Liver (tissue), 9 donors: ENCODE measurements around the gene LSM5. TPM values are rescaled to one million over a fixed set of nuclear protein-coding genes. Genes with fewer than 3 reads are reported as not detected.

Experiments
- DNase-seq: peaks from one replicate; pipeline ENCODE4 v3.0.0-alpha.2; 2017; ENCODE audit warnings: low spot score
- H3K27ac ChIP-seq, 2 donors: one replicate each; pipeline ENCODE4 v1.7.0; 2013; ENCODE audit warnings: inconsistent platforms in 2 of 2, low read length in 2 of 2, control low read depth in 1 of 2, low read depth in 1 of 2, mild to moderate bottlenecking in 1 of 2
- H3K27me3 ChIP-seq, 4 donors: one replicate each; pipeline versions ENCODE4 v1.6.1 to v1.7.0; 2013; ENCODE audit warnings: low read length in 3 of 4, inconsistent platforms in 1 of 4, mild to moderate bottlenecking in 1 of 4, moderate library complexity in 1 of 4; ENCODE audit not compliant: control insufficient read depth in 4 of 4, insufficient read depth in 4 of 4
- H3K36me3 ChIP-seq, 4 donors: one replicate each; pipeline versions ENCODE4 v1.6.1 to v1.7.0; 2013; ENCODE audit warnings: low read length in 3 of 4, mild to moderate bottlenecking in 3 of 4, low read depth in 1 of 4, moderate library complexity in 1 of 4; ENCODE audit not compliant: control insufficient read depth in 4 of 4, insufficient read depth in 3 of 4
- H3K4me1 ChIP-seq, 4 donors: one replicate each; pipeline versions ENCODE4 v1.6.1 to v1.7.0; 2013; ENCODE audit warnings: low read length in 3 of 4, mild to moderate bottlenecking in 3 of 4, moderate library complexity in 1 of 4; ENCODE audit not compliant: control insufficient read depth in 4 of 4, insufficient read depth in 4 of 4
- H3K4me3 ChIP-seq, 3 donors: one replicate each; pipeline versions ENCODE4 v1.6.1 to v1.7.0; 2013; ENCODE audit warnings: low read length in 3 of 3, control low read depth in 1 of 3, low read depth in 1 of 3, mild to moderate bottlenecking in 1 of 3
- H3K9ac ChIP-seq, 2 donors: one replicate each; pipeline ENCODE4 v1.7.0; 2013; ENCODE audit warnings: low read length in 2 of 2, mild to moderate bottlenecking in 2 of 2, moderate library complexity in 2 of 2, control low read depth in 1 of 2, low read depth in 1 of 2
- H3K9me3 ChIP-seq, 4 donors: one replicate each; pipeline versions ENCODE4 v1.6.1 to v1.7.0; 2013; ENCODE audit warnings: low read length in 3 of 4; ENCODE audit not compliant: control insufficient read depth in 4 of 4
- CTCF ChIP-seq: fragments of 150-350 bp; IDR thresholded peaks from 2 replicates; pipeline ENCODE4 v1.5.1; 2017; ENCODE audit warnings: improper control_type of control experiment, low read depth, low read length; ENCODE audit not compliant: missing input control
- EGR1 ChIP-seq, 2 donors: IDR thresholded peaks; 2 replicates each; pipeline ENCODE4 v1.6.1; 2016 to 2018; ENCODE audit warnings: antibody characterized with exemption in 2 of 2, low read depth in 2 of 2
- FOXA1 ChIP-seq: IDR thresholded peaks from 2 replicates; pipeline ENCODE4 v1.6.1; 2016; ENCODE audit warnings: antibody characterized with exemption
- FOXA2 ChIP-seq: IDR thresholded peaks from 2 replicates; pipeline ENCODE4 v1.6.1; 2016; ENCODE audit warnings: antibody characterized with exemption
- GABPA ChIP-seq, 2 donors: IDR thresholded peaks in 1 of 2; conservative IDR thresholded peaks in 1 of 2; 2 replicates each; pipeline ENCODE4 v1.6.1; 2016; ENCODE audit warnings: antibody characterized with exemption in 2 of 2, mild to moderate bottlenecking in 1 of 2, moderate library complexity in 1 of 2
- HNF4A ChIP-seq, 2 donors: conservative IDR thresholded peaks; 2 replicates each; pipeline ENCODE4 v1.6.1; 2016; ENCODE audit warnings: antibody characterized with exemption in 2 of 2, mild to moderate bottlenecking in 2 of 2
- HNF4G ChIP-seq: IDR thresholded peaks from 2 replicates; pipeline ENCODE4 v1.6.1; 2016; ENCODE audit warnings: antibody characterized with exemption
- JUND ChIP-seq, 2 donors: IDR thresholded peaks; 2 replicates each; pipeline ENCODE4 v1.6.1; 2016; ENCODE audit warnings: antibody characterized with exemption in 2 of 2
- NR2F2 ChIP-seq: IDR thresholded peaks from 2 replicates; pipeline ENCODE4 v1.6.1; 2016; ENCODE audit warnings: antibody characterized with exemption
- RAD21 ChIP-seq, 2 donors: IDR thresholded peaks; 2 replicates each; pipeline ENCODE4 v1.6.1; 2016; ENCODE audit warnings: antibody characterized with exemption in 2 of 2, mild to moderate bottlenecking in 2 of 2
- RXRA ChIP-seq, 2 donors: IDR thresholded peaks; 2 replicates each; pipeline ENCODE4 v1.6.1; 2017 to 2018; ENCODE audit warnings: antibody characterized with exemption in 2 of 2, mild to moderate bottlenecking in 1 of 2
- SP1 ChIP-seq: IDR thresholded peaks from 2 replicates; pipeline ENCODE4 v1.6.1; 2018; ENCODE audit warnings: antibody characterized with exemption, mild to moderate bottlenecking
- TAF1 ChIP-seq: conservative IDR thresholded peaks from 2 replicates; pipeline ENCODE4 v1.6.1; 2016; ENCODE audit warnings: antibody characterized with exemption, mild to moderate bottlenecking
- YY1 ChIP-seq: IDR thresholded peaks from 2 replicates; pipeline ENCODE4 v1.6.1; 2016; ENCODE audit warnings: antibody characterized with exemption, mild to moderate bottlenecking
- ZBTB33 ChIP-seq: IDR thresholded peaks from 2 replicates; pipeline ENCODE4 v1.6.1; 2016; ENCODE audit warnings: antibody characterized with exemption
- WGBS: extraction: QIAGEN DNeasy Blood & Tissue Kit; methylation state at CpG from one replicate; pipeline ENCODE4 v1.1.7; 2013; 5-methylcytosine and 5-hydroxymethylcytosine counted together
- polyA plus RNA-seq, 2 donors: library from polyadenylated mRNA; stranded (reverse) in 1 of 2; unstranded in 1 of 2; fragments of 200-250 nt in 1 of 2; fragments of >200 nt in 1 of 2; fragmentation: Nextera tagmentation in 1 of 2; extraction: Ambion mirVana in 1 of 2; gene quantifications; one replicate each; pipeline versions ENCODE4 v1.2.1 to v1.2.3, GENCODE V29; 2013 to 2015
- total RNA-seq, 2 donors: library from RNA; depleted of rRNA; stranded (reverse); fragments of >200 nt; gene quantifications; one replicate each; pipeline ENCODE4 v1.2.3, GENCODE V29; 2014
- TF ChIP-seq, protein P1 (sequence below): IDR thresholded peaks from 2 replicates; pipeline ENCODE4 v1.6.1; 2016; ENCODE audit warnings: antibody characterized with exemption
- TF ChIP-seq, protein P2 (sequence below): IDR thresholded peaks from 2 replicates; pipeline ENCODE4 v1.6.1; 2016; ENCODE audit warnings: antibody characterized with exemption
- donor health status: healthy.
- donor health status: healthy.
- donor health status: healthy.
- donor health status: healthy.
- donor health status: healthy.

LSM5 gene
- total and polyA plus RNA-seq, 4 donors, result 6.0 to 74.1 (median 25.8) TPM

DNA sequence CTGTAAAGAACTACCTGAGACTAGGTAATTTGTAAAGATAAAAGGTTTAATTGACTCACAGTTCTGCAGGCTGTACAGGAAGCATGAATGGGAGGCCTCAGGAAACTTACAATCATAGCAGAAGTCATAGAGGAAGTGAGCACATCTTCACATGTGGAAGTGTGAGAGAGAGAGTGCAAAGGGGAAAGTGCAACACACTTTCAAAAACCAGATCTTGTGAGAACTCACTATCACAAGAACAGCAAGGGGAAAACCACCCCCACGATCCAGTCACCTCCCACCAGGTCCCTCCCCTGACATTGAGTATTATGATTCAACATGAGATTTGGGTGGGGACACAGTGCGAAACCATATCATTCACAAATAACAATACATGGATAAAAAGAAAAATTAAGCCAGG lies 29.6 kb upstream of the LSM5 start:
- Histone ChIP-seq H3K4me3 (no peak overlapping the region), H3K27me3 (no peaks in the 10 kb centered on the region), H3K9ac (no peak overlapping the region), H3K27ac (no peak overlapping the region), H3K36me3 (peaks cover 0 to 2% (median 0%) of the 10 kb centered on the region in 4 donors), H3K4me1 (peaks cover 0 to 2% (median 0%) of the 10 kb centered on the region in 4 donors), H3K9me3 (peaks cover 0 to 3% (median 0%) of the 10 kb centered on the region in 4 donors)
- WGBS, result 95% methylated on average over 2 of the region's 2 CpGs
- TF ChIP-seq EGR1 (IDR thresholded peaks at IDR 0.05; ENCODE audit: low read depth in 2 of 2) (no peak), SP1 (no peak), JUND (IDR thresholded peaks at IDR 0.05) (no peak), GABPA (IDR thresholded peaks at IDR 0.05 in 1 of 2, conservative IDR thresholded peaks at IDR 0.05 in 1 of 2) (no peak), YY1 (no peak)
- DNase-seq, result no peak

- Histone ChIP-seq H3K27me3 (no peaks in the 10 kb centered on the region), H3K9me3 (peaks cover 0 to 3% (median 0%) of the 10 kb centered on the region in 4 donors), H3K27ac (no peak overlapping the region), H3K4me1 (peaks cover 0 to 2% (median 0%) of the 10 kb centered on the region in 4 donors), H3K9ac (no peak overlapping the region), H3K36me3 (peaks cover 0 to 2% (median 0%) of the 10 kb centered on the region in 4 donors), H3K4me3 (no peak overlapping the region)
- TF ChIP-seq, protein P1, sequence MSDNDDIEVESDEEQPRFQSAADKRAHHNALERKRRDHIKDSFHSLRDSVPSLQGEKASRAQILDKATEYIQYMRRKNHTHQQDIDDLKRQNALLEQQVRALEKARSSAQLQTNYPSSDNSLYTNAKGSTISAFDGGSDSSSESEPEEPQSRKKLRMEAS, result no peak
- TF ChIP-seq EGR1 (IDR thresholded peaks at IDR 0.05; ENCODE audit: low read depth in 2 of 2) (no peak), HNF4A (conservative IDR thresholded peaks at IDR 0.05) (no peak), RXRA (IDR thresholded peaks at IDR 0.05) (no peak), NR2F2 (no peak), HNF4G (no peak), SP1 (no peak), JUND (IDR thresholded peaks at IDR 0.05) (no peak), FOXA1 (no peak), RAD21 (IDR thresholded peaks at IDR 0.05) (no peak)
- WGBS, result 92% methylated on average over 2 of the region's 2 CpGs
- no peak for DNase-seq
These were observed 28.5 kb upstream of the LSM5 start for GRCh38 chr7:32518534-32519140.

GRCh38 chr7:32516551-32517100 lies 26.4 kb upstream of the LSM5 start:
- H3K36me3 ChIP-seq, result no peaks in the 10 kb centered on the region
- TF ChIP-seq HNF4G (no peak), HNF4A (conservative IDR thresholded peaks at IDR 0.05) (no peak), JUND (IDR thresholded peaks at IDR 0.05) (no peak), RAD21 (IDR thresholded peaks at IDR 0.05) (no peak), YY1 (no peak), SP1 (no peak), GABPA (IDR thresholded peaks at IDR 0.05 in 1 of 2, conservative IDR thresholded peaks at IDR 0.05 in 1 of 2) (no peak), FOXA2 (no peak), EGR1 (IDR thresholded peaks at IDR 0.05; ENCODE audit: low read depth in 2 of 2) (no peak), ZBTB33 (no peak), RXRA (IDR thresholded peaks at IDR 0.05) (no peak), TAF1 (no peak), FOXA1 (no peak), CTCF (no peak)
- TF ChIP-seq, protein P1, result no peak
- TF ChIP-seq, protein P2, sequence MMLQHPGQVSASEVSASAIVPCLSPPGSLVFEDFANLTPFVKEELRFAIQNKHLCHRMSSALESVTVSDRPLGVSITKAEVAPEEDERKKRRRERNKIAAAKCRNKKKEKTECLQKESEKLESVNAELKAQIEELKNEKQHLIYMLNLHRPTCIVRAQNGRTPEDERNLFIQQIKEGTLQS, result no peak
- no peak overlapping the region for H3K9ac ChIP-seq
- WGBS, result 88% methylated on average over 3 of the region's 3 CpGs
- H3K27ac ChIP-seq, result no peak overlapping the region
- no peaks in the 10 kb centered on the region for H3K27me3 ChIP-seq
- H3K4me3 ChIP-seq, result no peak overlapping the region
- peaks cover 0 to 3% (median 0%) of the 10 kb centered on the region in 4 donors for H3K9me3 ChIP-seq
- no peak for DNase-seq
- peaks cover 0 to 2% (median 0%) of the 10 kb centered on the region in 4 donors for H3K4me1 ChIP-seq
